Measurements from ENCODE around the gene NDUFS6.
A peak's percentile ranks its signal among the peaks of the same experiment; 100 is the strongest.

Gene NDUFS6

GRCh38 chr5:1846583-1846982 is 45.4 kb downstream of the NDUFS6 start:
- Histone ChIP-seq H3K27ac (ENCODE audit: extremely low read depth, low read depth, low read length) (no peak overlapping the region), H3K4me1 (ENCODE audit: control insufficient read depth, insufficient read depth, low read length) (peaks cover 4% of the 10 kb centered on the region; the same call in 1 of the 2 replicates), H3K36me3 (ENCODE audit: control insufficient read depth in 2 of 2, insufficient read depth in 1 of 2, low read length in 2 of 2) (no peaks in the 10 kb centered on the region), H3K4me3 (ENCODE audit: low read depth, low read length) (no peak overlapping the region), H3K9me3 (ENCODE audit: control insufficient read depth, insufficient read depth, low read depth, low read length) (no peaks in the 10 kb centered on the region)
- CTCF ChIA-PET: no interaction called here
- TF ChIP-seq ZNF792 (tag by site-specific recombination; IDR thresholded peaks at IDR 0.05) (no peak), ZNF785 (tag by site-specific recombination; IDR thresholded peaks at IDR 0.05) (no peak), ZNF391 (tag by site-specific recombination; IDR thresholded peaks at IDR 0.05; ENCODE audit: borderline replicate concordance, low read depth) (no peak), SP3 (tag by site-specific recombination; IDR thresholded peaks at IDR 0.05) (no peak), INSM2 (tag by site-specific recombination; IDR thresholded peaks at IDR 0.05) (no peak), ZNF664 (tag by site-specific recombination; IDR thresholded peaks at IDR 0.05) (no peak), PRDM1 (tag by site-specific recombination; IDR thresholded peaks at IDR 0.05) (no peak)
- TF ChIP-seq, protein P1, sequence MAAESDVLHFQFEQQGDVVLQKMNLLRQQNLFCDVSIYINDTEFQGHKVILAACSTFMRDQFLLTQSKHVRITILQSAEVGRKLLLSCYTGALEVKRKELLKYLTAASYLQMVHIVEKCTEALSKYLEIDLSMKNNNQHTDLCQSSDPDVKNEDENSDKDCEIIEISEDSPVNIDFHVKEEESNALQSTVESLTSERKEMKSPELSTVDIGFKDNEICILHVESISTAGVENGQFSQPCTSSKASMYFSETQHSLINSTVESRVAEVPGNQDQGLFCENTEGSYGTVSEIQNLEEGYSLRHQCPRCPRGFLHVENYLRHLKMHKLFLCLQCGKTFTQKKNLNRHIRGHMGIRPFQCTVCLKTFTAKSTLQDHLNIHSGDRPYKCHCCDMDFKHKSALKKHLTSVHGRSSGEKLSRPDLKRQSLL (tag by site-specific recombination; IDR thresholded peaks at IDR 0.05): no peak
- TF ChIP-seq, protein P2, sequence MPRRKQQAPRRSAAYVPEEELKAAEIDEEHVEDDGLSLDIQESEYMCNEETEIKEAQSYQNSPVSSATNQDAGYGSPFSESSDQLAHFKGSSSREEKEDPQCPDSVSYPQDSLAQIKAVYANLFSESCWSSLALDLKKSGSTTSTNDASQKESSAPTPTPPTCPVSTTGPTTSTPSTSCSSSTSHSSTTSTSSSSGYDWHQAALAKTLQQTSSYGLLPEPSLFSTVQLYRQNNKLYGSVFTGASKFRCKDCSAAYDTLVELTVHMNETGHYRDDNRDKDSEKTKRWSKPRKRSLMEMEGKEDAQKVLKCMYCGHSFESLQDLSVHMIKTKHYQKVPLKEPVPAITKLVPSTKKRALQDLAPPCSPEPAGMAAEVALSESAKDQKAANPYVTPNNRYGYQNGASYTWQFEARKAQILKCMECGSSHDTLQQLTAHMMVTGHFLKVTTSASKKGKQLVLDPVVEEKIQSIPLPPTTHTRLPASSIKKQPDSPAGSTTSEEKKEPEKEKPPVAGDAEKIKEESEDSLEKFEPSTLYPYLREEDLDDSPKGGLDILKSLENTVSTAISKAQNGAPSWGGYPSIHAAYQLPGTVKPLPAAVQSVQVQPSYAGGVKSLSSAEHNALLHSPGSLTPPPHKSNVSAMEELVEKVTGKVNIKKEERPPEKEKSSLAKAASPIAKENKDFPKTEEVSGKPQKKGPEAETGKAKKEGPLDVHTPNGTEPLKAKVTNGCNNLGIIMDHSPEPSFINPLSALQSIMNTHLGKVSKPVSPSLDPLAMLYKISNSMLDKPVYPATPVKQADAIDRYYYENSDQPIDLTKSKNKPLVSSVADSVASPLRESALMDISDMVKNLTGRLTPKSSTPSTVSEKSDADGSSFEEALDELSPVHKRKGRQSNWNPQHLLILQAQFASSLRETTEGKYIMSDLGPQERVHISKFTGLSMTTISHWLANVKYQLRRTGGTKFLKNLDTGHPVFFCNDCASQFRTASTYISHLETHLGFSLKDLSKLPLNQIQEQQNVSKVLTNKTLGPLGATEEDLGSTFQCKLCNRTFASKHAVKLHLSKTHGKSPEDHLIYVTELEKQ (tag by site-specific recombination; IDR thresholded peaks at IDR 0.05; ENCODE audit: borderline replicate concordance): no peak
- POLR2A ChIA-PET: no interaction called here

GRCh38 chr5:1847056-1847455 is 45.8 kb downstream of the NDUFS6 start:
- H3K36me3 ChIP-seq (ENCODE audit: control insufficient read depth in 2 of 2, insufficient read depth in 1 of 2, low read length in 2 of 2): no peaks in the 10 kb centered on the region
- CTCF ChIA-PET: no interaction called here
- peaks cover 1% of the 10 kb centered on the region; the same call in 1 of the 2 replicates for H3K4me1 ChIP-seq (ENCODE audit: control insufficient read depth, insufficient read depth, low read length)
- POLR2A ChIA-PET: no interaction called here
- TF ChIP-seq PRDM1 (tag by site-specific recombination; IDR thresholded peaks at IDR 0.05) (no peak), SCRT2 (tag by site-specific recombination; IDR thresholded peaks at IDR 0.05) (peak; percentile 5), ZNF48 (tag by site-specific recombination; IDR thresholded peaks at IDR 0.05) (no peak), EGR2 (tag by site-specific recombination; IDR thresholded peaks at IDR 0.05; ENCODE audit: low read depth) (peak; percentile 20; the same call in 1 of the 2 replicates), ZFHX2 (tag by site-specific recombination; conservative IDR thresholded peaks at IDR 0.05) (0 out of 2 replicates have a peak, but pooled peaks have one; percentile 26), SP3 (tag by site-specific recombination; IDR thresholded peaks at IDR 0.05) (no peak), IKZF3 (tag by site-specific recombination; IDR thresholded peaks at IDR 0.05) (no peak), ZNF341 (tag by site-specific recombination; IDR thresholded peaks at IDR 0.05; ENCODE audit: low read depth) (no peak)
- TF ChIP-seq, protein P3, sequence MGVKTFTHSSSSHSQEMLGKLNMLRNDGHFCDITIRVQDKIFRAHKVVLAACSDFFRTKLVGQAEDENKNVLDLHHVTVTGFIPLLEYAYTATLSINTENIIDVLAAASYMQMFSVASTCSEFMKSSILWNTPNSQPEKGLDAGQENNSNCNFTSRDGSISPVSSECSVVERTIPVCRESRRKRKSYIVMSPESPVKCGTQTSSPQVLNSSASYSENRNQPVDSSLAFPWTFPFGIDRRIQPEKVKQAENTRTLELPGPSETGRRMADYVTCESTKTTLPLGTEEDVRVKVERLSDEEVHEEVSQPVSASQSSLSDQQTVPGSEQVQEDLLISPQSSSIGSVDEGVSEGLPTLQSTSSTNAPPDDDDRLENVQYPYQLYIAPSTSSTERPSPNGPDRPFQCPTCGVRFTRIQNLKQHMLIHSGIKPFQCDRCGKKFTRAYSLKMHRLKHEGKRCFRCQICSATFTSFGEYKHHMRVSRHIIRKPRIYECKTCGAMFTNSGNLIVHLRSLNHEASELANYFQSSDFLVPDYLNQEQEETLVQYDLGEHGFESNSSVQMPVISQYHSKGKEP (tag by site-specific recombination; IDR thresholded peaks at IDR 0.05): no peak
- TF ChIP-seq, protein P4, sequence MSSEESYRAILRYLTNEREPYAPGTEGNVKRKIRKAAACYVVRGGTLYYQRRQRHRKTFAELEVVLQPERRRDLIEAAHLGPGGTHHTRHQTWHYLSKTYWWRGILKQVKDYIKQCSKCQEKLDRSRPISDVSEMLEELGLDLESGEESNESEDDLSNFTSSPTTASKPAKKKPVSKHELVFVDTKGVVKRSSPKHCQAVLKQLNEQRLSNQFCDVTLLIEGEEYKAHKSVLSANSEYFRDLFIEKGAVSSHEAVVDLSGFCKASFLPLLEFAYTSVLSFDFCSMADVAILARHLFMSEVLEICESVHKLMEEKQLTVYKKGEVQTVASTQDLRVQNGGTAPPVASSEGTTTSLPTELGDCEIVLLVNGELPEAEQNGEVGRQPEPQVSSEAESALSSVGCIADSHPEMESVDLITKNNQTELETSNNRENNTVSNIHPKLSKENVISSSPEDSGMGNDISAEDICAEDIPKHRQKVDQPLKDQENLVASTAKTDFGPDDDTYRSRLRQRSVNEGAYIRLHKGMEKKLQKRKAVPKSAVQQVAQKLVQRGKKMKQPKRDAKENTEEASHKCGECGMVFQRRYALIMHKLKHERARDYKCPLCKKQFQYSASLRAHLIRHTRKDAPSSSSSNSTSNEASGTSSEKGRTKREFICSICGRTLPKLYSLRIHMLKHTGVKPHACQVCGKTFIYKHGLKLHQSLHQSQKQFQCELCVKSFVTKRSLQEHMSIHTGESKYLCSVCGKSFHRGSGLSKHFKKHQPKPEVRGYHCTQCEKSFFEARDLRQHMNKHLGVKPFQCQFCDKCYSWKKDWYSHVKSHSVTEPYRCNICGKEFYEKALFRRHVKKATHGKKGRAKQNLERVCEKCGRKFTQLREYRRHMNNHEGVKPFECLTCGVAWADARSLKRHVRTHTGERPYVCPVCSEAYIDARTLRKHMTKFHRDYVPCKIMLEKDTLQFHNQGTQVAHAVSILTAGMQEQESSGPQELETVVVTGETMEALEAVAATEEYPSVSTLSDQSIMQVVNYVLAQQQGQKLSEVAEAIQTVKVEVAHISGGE (tag by site-specific recombination; conservative IDR thresholded peaks at IDR 0.05; ENCODE audit: low read depth): no peak
- TF ChIP-seq, protein P5, sequence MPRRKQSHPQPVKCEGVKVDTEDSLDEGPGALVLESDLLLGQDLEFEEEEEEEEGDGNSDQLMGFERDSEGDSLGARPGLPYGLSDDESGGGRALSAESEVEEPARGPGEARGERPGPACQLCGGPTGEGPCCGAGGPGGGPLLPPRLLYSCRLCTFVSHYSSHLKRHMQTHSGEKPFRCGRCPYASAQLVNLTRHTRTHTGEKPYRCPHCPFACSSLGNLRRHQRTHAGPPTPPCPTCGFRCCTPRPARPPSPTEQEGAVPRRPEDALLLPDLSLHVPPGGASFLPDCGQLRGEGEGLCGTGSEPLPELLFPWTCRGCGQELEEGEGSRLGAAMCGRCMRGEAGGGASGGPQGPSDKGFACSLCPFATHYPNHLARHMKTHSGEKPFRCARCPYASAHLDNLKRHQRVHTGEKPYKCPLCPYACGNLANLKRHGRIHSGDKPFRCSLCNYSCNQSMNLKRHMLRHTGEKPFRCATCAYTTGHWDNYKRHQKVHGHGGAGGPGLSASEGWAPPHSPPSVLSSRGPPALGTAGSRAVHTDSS (tag by site-specific recombination; IDR thresholded peaks at IDR 0.05): no peak
- no peaks in the 10 kb centered on the region for H3K9me3 ChIP-seq (ENCODE audit: control insufficient read depth, insufficient read depth, low read depth, low read length)
- H3K27ac ChIP-seq (ENCODE audit: extremely low read depth, low read depth, low read length): no peak overlapping the region
- H3K4me3 ChIP-seq (ENCODE audit: low read depth, low read length): no peak overlapping the region
